NCI-H2029 treated with DMSO at 0.1 percent for 48 hours (cell line): Measurements from ENCODE around the gene ABCA12.

Experiments used
- DNase-seq: peaks from one replicate; lab custom pipeline; 2025; lab: John Stamatoyannopoulos, UW

The ABCA12 gene

GRCh38 chr2:214934006-214934405, 204.4 kb downstream of the ABCA12 start:
- no peak for DNase-seq

DNA sequence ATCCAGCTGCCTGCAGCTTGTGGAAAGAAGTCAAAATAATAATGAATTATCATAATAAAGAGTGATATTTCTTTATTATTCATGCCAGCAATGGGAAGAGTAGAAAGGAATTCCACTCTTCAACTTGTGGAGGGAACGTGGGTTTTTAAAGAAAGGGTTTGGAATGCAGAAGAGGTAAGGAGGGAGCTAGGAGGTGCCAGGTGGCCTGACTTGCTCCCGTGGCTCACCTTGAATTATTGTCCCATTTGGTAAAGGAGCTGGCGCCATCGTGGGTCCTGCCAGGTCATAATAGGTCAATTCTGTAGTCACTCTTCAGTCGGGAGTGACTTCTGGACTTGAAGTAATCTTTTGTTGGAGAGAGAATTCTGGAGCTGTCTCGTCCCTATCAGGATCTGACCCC, 233.8 kb downstream of the ABCA12 start:
- no peak for DNase-seq

GRCh38 chr2:214904176-214904575, 234.2 kb downstream of the ABCA12 start:
- no peak for DNase-seq

GRCh38 chr2:214902286-214902685, 236.1 kb downstream of the ABCA12 start:
- no peak for DNase-seq

DNA sequence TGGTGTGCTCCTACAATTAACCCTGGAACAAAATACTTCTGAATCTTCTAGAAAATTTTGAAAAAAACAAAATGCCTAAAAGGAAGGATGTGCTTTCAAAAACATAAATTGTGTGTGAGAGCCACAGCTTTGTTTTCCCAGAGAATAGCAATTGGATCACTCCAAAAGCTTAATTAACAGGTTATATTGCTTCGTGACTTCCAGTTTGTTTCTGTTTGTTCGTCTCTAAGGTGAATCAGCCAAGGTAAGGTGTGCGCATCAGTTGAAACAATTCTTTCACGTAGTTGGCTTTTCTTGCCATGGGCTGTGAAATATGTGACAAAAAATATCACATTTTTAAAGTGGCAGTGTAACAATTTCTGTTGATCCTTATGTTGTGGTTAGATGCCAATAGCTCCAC, 238.7 kb downstream of the ABCA12 start:
- DNase-seq, result peak; percentile 12

GRCh38 chr2:214896274-214896673, 242.2 kb downstream of the ABCA12 start:
- no peak for DNase-seq

DNA sequence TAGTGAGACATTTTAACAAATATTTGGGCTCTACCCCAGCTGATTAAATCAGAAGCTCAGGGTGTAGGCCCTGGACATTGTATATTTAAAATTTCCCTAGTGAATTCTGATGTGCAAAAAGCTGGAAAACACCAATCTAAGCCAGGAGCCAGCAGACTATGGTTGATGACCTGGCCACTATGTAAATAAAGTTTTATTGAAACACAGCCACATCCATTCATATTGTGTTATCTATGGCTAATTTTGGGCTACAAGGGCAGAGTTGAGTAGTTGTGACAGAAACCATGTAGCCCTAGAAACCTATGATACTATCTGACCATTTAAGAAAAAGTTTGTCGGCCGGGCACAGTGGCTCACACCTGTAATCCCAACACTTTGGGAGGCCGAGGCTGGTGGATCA, 243.0 kb downstream of the ABCA12 start:
- DNase-seq, result no peak

- no peak for DNase-seq
Observed at GRCh38 chr2:214889301-214889700, 249.1 kb downstream of the ABCA12 start.

DNA sequence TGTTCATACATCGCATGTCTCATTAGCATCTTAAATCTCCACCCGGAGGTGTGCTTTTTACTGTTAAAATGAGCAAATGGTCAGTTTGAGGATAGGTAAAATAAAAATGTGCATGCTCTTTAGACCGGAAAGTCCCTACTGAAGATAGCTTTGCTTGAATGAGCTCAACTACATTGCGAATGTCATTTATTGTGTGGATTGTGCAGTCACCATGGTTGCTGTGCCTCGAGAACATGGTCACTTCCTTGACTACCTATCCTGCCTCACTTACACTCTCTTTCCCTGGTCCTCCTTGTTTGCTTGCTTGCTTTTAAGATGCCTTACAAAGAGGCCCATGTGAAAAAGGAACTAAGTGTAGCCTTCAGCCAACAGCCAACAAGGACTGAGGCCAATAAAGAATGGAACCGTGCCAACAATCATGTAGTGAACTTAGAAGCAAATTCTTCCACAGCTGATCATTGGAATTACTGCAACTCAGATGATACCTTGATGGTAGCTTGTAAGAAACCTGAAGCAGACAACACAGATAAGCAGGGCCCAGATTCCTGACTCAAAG, 256.7 kb downstream of the ABCA12 start:
- DNase-seq, result peak; percentile 1
